WTC11 (cell line): ENCODE data around the gene LMAN2. TPM values are rescaled to one million over a fixed set of nuclear protein-coding genes. Genes with fewer than 3 reads are reported as not detected.
A peak's percentile ranks its signal among the peaks of the same experiment; 100 is the strongest.

Experiments used
- ATAC-seq: fragments of 200-7000 bp; cut with Tn5 transposase; 2 replicates; pipeline ENCODE4 v1.10.0; 2021; ENCODE audit warnings: mild to moderate bottlenecking, moderate library complexity
- CTCF ChIA-PET: fragments of 300-600 bp; sonication (Branson Sonifier 250); formaldehyde crosslinking; loops from one replicate; lab custom pipeline; 2021; ENCODE audit warnings: antibody characterized with exemption; lab: Charles Lee
- POLR2A ChIA-PET: fragments of 350-600 bp; sonication (Branson Sonifier 250); formaldehyde crosslinking; loops from one replicate; lab custom pipeline; 2021; ENCODE audit warnings: antibody characterized with exemption; lab: Charles Lee
- DNase-seq: peaks from one replicate; pipeline ENCODE4 v3.0.0; 2021; ENCODE audit warnings: low spot score
- H3K27ac Mint-ChIP-seq: 2 replicates; pipeline ENCODE4 v1.8.0; 2021; ENCODE audit warnings: mixed read lengths
- H3K27me3 Mint-ChIP-seq: 2 replicates; pipeline ENCODE4 v1.8.0; 2021; ENCODE audit warnings: low read depth, mild to moderate bottlenecking, moderate library complexity, mixed read lengths
- H3K36me3 Mint-ChIP-seq: 2 replicates; pipeline ENCODE4 v1.8.0; 2021; ENCODE audit warnings: mixed read lengths
- H3K4me1 Mint-ChIP-seq: 2 replicates; pipeline ENCODE4 v1.8.0; 2022; ENCODE audit warnings: mixed read lengths
- H3K4me3 Mint-ChIP-seq: 2 replicates; pipeline ENCODE4 v1.8.0; 2021; ENCODE audit warnings: mild to moderate bottlenecking, moderate library complexity, mixed read lengths
- H3K9me3 Mint-ChIP-seq: 2 replicates; pipeline ENCODE4 v1.8.0; 2021; ENCODE audit warnings: mixed read lengths
- CREM ChIP-seq: sonication (generic); formaldehyde crosslinking; IDR thresholded peaks from 2 replicates; pipeline ENCODE4 v1.8.1; 2022; ENCODE audit warnings: mild to moderate bottlenecking, missing genetic modification reagents, moderate library complexity
- ELF4 ChIP-seq: sonication (generic); formaldehyde crosslinking; IDR thresholded peaks from 2 replicates; pipeline ENCODE4 v1.8.1; 2022; ENCODE audit warnings: low read depth, mild to moderate bottlenecking, moderate library complexity, missing genetic modification reagents
- ETV6 ChIP-seq: sonication (generic); formaldehyde crosslinking; IDR thresholded peaks from 2 replicates; pipeline ENCODE4 v1.8.1; 2022; ENCODE audit warnings: mild to moderate bottlenecking, missing genetic modification reagents
- GTF2I ChIP-seq: fragments of 250-450 bp; sonication (Bioruptor Pico); conservative IDR thresholded peaks from 2 replicates; pipeline ENCODE4 v1.4.0; 2021; ENCODE audit warnings: mild to moderate bottlenecking
- JAZF1 ChIP-seq: fragments of 250-450 bp; sonication (Bioruptor Pico); IDR thresholded peaks from 2 replicates; pipeline ENCODE4 v1.9.0; 2021; ENCODE audit warnings: moderate library complexity, mild to moderate bottlenecking, inconsistent platforms
- MXD4 ChIP-seq: fragments of 250-450 bp; sonication (Bioruptor Pico); IDR thresholded peaks from 2 replicates; pipeline ENCODE4 v1.8.0; 2021; ENCODE audit warnings: mild to moderate bottlenecking, moderate library complexity, borderline replicate concordance
- NFYB ChIP-seq: sonication (generic); formaldehyde crosslinking; conservative IDR thresholded peaks from 2 replicates; pipeline ENCODE4 v1.8.0; 2022; ENCODE audit warnings: low read depth, missing genetic modification reagents
- NR2C2 ChIP-seq: sonication (generic); formaldehyde crosslinking; IDR thresholded peaks from 2 replicates; pipeline ENCODE4 v1.8.0; 2022; ENCODE audit warnings: mild to moderate bottlenecking, missing genetic modification reagents
- ZNF263 ChIP-seq: sonication (generic); formaldehyde crosslinking; IDR thresholded peaks from 2 replicates; pipeline ENCODE4 v1.8.1; 2022; ENCODE audit warnings: low read depth, mild to moderate bottlenecking, moderate library complexity, missing genetic modification reagents
- total RNA-seq: library from RNA; stranded (reverse); gene quantifications from 3 replicates; pipeline ENCODE4 v1.2.3, GENCODE V29; 2021
- TF ChIP-seq, protein P1 (sequence below): sonication (generic); formaldehyde crosslinking; IDR thresholded peaks from 2 replicates; pipeline ENCODE4 v1.8.1; 2022; ENCODE audit warnings: mild to moderate bottlenecking, moderate library complexity, missing genetic modification reagents
- TF ChIP-seq, protein P2 (sequence below): sonication (generic); formaldehyde crosslinking; IDR thresholded peaks from 2 replicates; pipeline ENCODE4 v1.8.1; 2022; ENCODE audit warnings: low read depth, mild to moderate bottlenecking, moderate library complexity, missing genetic modification reagents, borderline replicate concordance
- TF ChIP-seq, protein P3 (sequence below): fragments of 250-450 bp; sonication (Bioruptor Pico); IDR thresholded peaks from 2 replicates; pipeline ENCODE4 v1.8.0; 2021; ENCODE audit warnings: mild to moderate bottlenecking
- TF ChIP-seq, protein P4 (sequence below): sonication (generic); formaldehyde crosslinking; IDR thresholded peaks from 2 replicates; pipeline ENCODE4 v1.8.1; 2023; ENCODE audit warnings: mild to moderate bottlenecking, missing genetic modification reagents, moderate library complexity
- TF ChIP-seq, protein P5 (sequence below): sonication (generic); formaldehyde crosslinking; IDR thresholded peaks from 2 replicates; pipeline ENCODE4 v1.8.1; 2023; ENCODE audit warnings: mild to moderate bottlenecking, missing genetic modification reagents
- TF ChIP-seq, protein P6 (sequence below): fragments of 250-450 bp; sonication (Bioruptor Pico); conservative IDR thresholded peaks from 2 replicates; pipeline ENCODE4 v1.9.0; 2021; ENCODE audit warnings: mild to moderate bottlenecking
- TF ChIP-seq, protein P7 (sequence below): sonication (generic); formaldehyde crosslinking; IDR thresholded peaks from 2 replicates; pipeline ENCODE4 v1.8.0; 2022; ENCODE audit warnings: mild to moderate bottlenecking, missing genetic modification reagents
- TF ChIP-seq, protein P8 (sequence below): sonication (generic); formaldehyde crosslinking; IDR thresholded peaks from 2 replicates; pipeline ENCODE4 v1.8.0; 2022; ENCODE audit warnings: mild to moderate bottlenecking, missing genetic modification reagents
- TF ChIP-seq, protein P9 (sequence below): fragments of 250-450 bp; sonication (Bioruptor Pico); IDR thresholded peaks from 2 replicates; pipeline ENCODE4 v1.9.0; 2021; ENCODE audit warnings: mild to moderate bottlenecking, borderline replicate concordance

The LMAN2 gene
- total RNA-seq, 1 experiment from 2014 or later, result 162 TPM

DNA sequence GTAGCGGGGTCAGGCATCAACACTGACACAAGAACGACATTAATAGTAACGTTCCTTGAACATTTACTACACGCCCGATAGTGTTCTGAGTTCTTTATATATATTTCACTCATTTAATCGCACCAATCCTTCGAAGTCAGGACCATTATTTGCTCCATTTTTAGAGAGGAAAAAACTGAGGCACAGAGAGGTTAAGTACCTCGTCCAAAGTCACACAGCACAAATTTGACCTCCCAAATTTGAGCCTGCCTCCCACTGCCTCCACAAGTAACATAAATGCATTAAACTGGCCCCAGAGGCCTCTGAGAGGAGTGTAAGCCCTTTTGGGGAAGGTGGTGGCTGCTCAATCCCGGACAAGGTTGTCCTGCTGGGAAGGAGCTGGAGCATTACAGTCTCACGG lies 12.1 kb upstream of the LMAN2 start:
- Mint-ChIP-seq H3K9me3 (no peaks in the 10 kb centered on the region), H3K4me3 (peak overlapping the region; percentile 76), H3K27ac (no peak overlapping the region), H3K36me3 (peaks cover 4% of the 10 kb centered on the region)
- DNase-seq, result no peak
- peak; percentile 95 for TF ChIP-seq GTF2I (CRISPR knock-in tag)
- no peak for TF ChIP-seq JAZF1
- TF ChIP-seq MXD4, result no peak
- TF ChIP-seq, all 79 proteins: peak for 1
- H3K4me1 Mint-ChIP-seq, result peaks cover 46% of the 10 kb centered on the region
- ChIA-PET CTCF (interaction anchor here (0.6 to 13.2 kb wide), 11 partner anchors 10 to 265 kb away, joined by 3 to 216 read pairs (median 7); partner anchors contain the start of gene LMAN2), POLR2A (interaction anchor here (0.6 to 1.5 kb wide), 2 partner anchors 27 to 562 kb away, joined by 3 to 4 read pairs; no protein-coding TSS in a partner anchor)
- peaks cover 15% of the 10 kb centered on the region for H3K27me3 Mint-ChIP-seq
- no peak for ATAC-seq

DNA sequence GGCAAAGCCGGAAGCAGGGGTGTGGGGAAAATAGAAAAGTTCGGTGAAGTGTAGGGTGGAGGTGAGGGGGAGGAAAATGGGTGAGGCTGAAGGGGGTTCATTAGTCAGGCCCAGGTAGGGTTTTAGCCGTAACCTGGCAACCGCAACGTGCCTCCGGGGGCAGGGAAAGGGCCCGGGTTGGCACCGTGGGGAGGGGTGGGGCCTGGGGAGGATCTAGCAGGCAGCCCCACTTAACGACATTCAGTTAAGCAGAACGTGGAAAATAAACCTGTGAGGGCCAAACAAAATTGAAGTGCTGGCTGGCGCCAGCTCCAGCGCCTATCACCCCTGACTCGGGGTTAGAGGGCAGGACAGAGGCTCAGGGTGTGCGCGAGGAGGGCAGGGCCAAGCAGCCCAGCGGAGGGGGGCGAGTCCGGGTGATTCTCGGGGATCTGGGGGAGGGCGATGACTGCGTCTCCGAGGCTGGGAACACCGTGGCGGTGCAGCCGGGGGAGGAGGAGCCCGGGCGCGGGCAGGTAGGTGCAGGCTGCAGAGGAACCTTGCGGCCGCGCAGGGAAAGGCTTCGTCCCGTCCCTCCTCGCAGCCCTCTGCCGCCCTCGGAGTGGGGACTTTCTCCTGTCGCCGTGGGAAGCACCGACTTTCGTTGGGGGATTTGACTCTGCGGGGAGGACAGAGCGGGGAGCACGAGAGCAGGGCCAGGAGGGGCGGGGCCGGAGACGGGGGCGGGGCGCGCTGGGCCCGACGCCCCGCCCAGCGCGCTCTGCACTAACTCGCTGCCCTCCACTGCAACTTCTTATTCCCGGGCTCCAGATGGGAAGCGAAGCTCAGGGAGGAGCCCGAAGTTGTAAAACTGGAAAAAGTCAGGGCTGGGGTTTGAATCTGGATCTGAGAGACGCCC lies 11.4 kb upstream of the LMAN2 start:
- ChIA-PET POLR2A (interaction anchor here (0.6 to 1.5 kb wide), 3 partner anchors 27 to 563 kb away, joined by 3 to 4 read pairs (median 3); no protein-coding TSS in a partner anchor), CTCF (interaction anchor here (0.5 to 13.2 kb wide), 17 partner anchors 8 to 264 kb away, joined by 3 to 216 read pairs (median 7); partner anchors contain the start of genes GRK6 and LMAN2)
- H3K4me1 Mint-ChIP-seq, result peaks cover 40% of the 10 kb centered on the region
- H3K27ac Mint-ChIP-seq, result peak overlapping the region; percentile 74; the same call in 1 of the 2 replicates
- H3K27me3 Mint-ChIP-seq, result peaks cover 14% of the 10 kb centered on the region
- H3K4me3 Mint-ChIP-seq, result peak overlapping the region; percentile 76
- no peaks in the 10 kb centered on the region for H3K9me3 Mint-ChIP-seq
- ATAC-seq (peak; percentile 39), DNase-seq (peak; percentile 76)
- H3K36me3 Mint-ChIP-seq, result no peaks in the 10 kb centered on the region
- TF ChIP-seq ZNF263 (CRISPR knock-in tag) (peak; percentile 98), ETV6 (CRISPR knock-in tag) (no peak), ELF4 (CRISPR knock-in tag) (no peak), NFYB (CRISPR knock-in tag) (no peak), NR2C2 (CRISPR knock-in tag) (0 out of 2 replicates have a peak, but pooled peaks have one; percentile 18), JAZF1 (no peak), CREM (CRISPR knock-in tag) (no peak)
- TF ChIP-seq, protein P1, sequence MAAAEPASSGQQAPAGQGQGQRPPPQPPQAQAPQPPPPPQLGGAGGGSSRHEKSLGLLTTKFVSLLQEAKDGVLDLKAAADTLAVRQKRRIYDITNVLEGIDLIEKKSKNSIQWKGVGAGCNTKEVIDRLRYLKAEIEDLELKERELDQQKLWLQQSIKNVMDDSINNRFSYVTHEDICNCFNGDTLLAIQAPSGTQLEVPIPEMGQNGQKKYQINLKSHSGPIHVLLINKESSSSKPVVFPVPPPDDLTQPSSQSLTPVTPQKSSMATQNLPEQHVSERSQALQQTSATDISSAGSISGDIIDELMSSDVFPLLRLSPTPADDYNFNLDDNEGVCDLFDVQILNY (CRISPR knock-in tag), result no peak
- TF ChIP-seq, protein P2, sequence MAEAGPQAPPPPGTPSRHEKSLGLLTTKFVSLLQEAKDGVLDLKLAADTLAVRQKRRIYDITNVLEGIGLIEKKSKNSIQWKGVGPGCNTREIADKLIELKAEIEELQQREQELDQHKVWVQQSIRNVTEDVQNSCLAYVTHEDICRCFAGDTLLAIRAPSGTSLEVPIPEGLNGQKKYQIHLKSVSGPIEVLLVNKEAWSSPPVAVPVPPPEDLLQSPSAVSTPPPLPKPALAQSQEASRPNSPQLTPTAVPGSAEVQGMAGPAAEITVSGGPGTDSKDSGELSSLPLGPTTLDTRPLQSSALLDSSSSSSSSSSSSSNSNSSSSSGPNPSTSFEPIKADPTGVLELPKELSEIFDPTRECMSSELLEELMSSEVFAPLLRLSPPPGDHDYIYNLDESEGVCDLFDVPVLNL (CRISPR knock-in tag), result no peak
- TF ChIP-seq, protein P3, sequence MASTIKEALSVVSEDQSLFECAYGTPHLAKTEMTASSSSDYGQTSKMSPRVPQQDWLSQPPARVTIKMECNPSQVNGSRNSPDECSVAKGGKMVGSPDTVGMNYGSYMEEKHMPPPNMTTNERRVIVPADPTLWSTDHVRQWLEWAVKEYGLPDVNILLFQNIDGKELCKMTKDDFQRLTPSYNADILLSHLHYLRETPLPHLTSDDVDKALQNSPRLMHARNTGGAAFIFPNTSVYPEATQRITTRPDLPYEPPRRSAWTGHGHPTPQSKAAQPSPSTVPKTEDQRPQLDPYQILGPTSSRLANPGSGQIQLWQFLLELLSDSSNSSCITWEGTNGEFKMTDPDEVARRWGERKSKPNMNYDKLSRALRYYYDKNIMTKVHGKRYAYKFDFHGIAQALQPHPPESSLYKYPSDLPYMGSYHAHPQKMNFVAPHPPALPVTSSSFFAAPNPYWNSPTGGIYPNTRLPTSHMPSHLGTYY (CRISPR knock-in tag), result no peak
- TF ChIP-seq, protein P4, sequence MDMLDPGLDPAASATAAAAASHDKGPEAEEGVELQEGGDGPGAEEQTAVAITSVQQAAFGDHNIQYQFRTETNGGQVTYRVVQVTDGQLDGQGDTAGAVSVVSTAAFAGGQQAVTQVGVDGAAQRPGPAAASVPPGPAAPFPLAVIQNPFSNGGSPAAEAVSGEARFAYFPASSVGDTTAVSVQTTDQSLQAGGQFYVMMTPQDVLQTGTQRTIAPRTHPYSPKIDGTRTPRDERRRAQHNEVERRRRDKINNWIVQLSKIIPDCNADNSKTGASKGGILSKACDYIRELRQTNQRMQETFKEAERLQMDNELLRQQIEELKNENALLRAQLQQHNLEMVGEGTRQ (CRISPR knock-in tag), result 0 out of 2 replicates have a peak, but pooled peaks have one; percentile 11
- TF ChIP-seq, protein P5, sequence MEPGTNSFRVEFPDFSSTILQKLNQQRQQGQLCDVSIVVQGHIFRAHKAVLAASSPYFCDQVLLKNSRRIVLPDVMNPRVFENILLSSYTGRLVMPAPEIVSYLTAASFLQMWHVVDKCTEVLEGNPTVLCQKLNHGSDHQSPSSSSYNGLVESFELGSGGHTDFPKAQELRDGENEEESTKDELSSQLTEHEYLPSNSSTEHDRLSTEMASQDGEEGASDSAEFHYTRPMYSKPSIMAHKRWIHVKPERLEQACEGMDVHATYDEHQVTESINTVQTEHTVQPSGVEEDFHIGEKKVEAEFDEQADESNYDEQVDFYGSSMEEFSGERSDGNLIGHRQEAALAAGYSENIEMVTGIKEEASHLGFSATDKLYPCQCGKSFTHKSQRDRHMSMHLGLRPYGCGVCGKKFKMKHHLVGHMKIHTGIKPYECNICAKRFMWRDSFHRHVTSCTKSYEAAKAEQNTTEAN (CRISPR knock-in tag), result no peak
- TF ChIP-seq, protein P6, sequence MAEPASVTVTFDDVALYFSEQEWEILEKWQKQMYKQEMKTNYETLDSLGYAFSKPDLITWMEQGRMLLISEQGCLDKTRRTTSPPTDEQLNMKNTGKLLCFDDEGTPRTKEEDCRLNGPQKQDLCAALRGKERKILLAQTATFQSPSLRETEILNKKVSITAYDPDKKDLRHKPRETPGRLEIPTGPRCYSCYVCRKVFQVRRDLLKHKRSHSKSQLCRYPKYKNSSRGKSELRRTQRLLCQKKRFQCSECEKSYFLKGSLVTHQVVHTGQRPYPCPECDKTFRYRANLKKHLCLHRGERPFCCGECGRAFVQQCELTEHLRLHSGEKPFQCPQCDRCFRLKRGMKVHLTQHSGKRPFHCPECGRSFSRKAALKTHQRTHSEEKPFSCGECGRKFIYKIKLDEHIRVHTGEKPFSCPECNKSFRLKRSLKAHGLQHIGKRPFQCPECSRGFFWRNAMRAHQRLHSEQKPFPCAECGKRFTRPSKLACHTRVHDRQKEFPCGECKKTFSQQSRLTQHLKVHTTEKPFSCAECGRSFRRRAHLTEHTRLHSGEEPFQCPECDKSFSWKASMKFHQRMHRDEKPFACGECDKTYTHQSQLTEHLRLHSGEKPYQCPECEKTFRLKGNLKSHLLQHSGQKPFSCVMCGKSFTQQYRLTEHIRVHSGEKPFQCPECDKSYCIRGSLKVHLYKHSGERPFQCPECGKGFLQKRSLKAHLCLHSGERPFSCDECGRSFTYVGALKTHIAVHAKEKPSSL (CRISPR knock-in tag), result no peak
- TF ChIP-seq, protein P7, sequence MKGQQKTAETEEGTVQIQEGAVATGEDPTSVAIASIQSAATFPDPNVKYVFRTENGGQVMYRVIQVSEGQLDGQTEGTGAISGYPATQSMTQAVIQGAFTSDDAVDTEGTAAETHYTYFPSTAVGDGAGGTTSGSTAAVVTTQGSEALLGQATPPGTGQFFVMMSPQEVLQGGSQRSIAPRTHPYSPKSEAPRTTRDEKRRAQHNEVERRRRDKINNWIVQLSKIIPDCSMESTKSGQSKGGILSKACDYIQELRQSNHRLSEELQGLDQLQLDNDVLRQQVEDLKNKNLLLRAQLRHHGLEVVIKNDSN (CRISPR knock-in tag), result peak; percentile 4; the same call in 1 of the 2 replicates
- TF ChIP-seq, protein P8, sequence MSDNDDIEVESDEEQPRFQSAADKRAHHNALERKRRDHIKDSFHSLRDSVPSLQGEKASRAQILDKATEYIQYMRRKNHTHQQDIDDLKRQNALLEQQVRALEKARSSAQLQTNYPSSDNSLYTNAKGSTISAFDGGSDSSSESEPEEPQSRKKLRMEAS (CRISPR knock-in tag), result peak; percentile 25
- TF ChIP-seq, protein P9, sequence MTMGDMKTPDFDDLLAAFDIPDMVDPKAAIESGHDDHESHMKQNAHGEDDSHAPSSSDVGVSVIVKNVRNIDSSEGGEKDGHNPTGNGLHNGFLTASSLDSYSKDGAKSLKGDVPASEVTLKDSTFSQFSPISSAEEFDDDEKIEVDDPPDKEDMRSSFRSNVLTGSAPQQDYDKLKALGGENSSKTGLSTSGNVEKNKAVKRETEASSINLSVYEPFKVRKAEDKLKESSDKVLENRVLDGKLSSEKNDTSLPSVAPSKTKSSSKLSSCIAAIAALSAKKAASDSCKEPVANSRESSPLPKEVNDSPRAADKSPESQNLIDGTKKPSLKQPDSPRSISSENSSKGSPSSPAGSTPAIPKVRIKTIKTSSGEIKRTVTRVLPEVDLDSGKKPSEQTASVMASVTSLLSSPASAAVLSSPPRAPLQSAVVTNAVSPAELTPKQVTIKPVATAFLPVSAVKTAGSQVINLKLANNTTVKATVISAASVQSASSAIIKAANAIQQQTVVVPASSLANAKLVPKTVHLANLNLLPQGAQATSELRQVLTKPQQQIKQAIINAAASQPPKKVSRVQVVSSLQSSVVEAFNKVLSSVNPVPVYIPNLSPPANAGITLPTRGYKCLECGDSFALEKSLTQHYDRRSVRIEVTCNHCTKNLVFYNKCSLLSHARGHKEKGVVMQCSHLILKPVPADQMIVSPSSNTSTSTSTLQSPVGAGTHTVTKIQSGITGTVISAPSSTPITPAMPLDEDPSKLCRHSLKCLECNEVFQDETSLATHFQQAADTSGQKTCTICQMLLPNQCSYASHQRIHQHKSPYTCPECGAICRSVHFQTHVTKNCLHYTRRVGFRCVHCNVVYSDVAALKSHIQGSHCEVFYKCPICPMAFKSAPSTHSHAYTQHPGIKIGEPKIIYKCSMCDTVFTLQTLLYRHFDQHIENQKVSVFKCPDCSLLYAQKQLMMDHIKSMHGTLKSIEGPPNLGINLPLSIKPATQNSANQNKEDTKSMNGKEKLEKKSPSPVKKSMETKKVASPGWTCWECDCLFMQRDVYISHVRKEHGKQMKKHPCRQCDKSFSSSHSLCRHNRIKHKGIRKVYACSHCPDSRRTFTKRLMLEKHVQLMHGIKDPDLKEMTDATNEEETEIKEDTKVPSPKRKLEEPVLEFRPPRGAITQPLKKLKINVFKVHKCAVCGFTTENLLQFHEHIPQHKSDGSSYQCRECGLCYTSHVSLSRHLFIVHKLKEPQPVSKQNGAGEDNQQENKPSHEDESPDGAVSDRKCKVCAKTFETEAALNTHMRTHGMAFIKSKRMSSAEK (CRISPR knock-in tag), result no peak
